HG02763 (cell line): ENCODE results near the gene UNC5C.
"Not testable (repeated sequence)": the region's sequence is repeated elsewhere in the genome, so short reads cannot be mapped to it uniquely, and the experiment has no call there.

Experiments used
- ATAC-seq: cut with Tn5 transposase; IDR thresholded peaks from one replicate; pipeline ENCODE4 v1.9.1; 2021; ENCODE audit warnings: mild to moderate bottlenecking, moderate library complexity; ENCODE audit not compliant: unreplicated experiment

UNC5C gene

GRCh38 chr4:95188701-95189370 lies 359.9 kb downstream of the UNC5C start:
- ATAC-seq, result no peak

DNA sequence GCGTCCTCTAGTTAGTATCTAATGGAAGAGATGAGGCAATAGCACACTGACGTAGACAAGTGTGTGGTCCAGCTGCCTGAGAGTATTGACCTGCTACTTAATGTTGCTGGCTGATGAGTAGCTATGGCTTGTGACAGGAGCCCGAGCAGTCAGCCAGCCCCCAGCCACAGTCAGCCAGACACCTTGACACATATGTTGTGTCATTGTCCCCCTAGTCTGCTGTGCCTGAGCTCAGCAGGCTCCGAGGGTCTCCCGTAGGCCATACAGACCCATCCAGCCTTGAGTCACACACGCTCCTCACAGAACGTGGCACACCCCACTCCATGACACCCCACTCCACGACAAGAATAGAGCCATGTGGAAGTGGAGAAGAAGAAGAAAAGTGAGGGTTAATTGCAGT lies 362.1 kb downstream of the UNC5C start:
- ATAC-seq, result no peak

GRCh38 chr4:95183656-95184408 lies 364.9 kb downstream of the UNC5C start:
- ATAC-seq, result no peak

DNA sequence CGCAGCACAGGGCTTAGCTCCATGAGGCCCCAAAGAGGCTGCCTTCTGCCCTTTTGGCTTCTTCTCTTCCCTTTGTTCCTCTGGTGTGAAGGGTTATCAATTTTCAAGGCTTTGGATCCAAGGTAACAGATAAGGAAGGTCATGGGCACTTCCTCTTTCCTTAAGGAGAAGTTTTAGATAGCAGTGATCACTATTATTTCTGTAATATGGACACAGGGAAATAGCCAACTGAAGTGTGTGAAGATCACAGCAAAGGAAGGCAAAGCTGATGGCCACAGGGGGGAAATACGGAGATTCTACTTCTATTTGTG lies 366.8 kb downstream of the UNC5C start:
- no peak for ATAC-seq

DNA sequence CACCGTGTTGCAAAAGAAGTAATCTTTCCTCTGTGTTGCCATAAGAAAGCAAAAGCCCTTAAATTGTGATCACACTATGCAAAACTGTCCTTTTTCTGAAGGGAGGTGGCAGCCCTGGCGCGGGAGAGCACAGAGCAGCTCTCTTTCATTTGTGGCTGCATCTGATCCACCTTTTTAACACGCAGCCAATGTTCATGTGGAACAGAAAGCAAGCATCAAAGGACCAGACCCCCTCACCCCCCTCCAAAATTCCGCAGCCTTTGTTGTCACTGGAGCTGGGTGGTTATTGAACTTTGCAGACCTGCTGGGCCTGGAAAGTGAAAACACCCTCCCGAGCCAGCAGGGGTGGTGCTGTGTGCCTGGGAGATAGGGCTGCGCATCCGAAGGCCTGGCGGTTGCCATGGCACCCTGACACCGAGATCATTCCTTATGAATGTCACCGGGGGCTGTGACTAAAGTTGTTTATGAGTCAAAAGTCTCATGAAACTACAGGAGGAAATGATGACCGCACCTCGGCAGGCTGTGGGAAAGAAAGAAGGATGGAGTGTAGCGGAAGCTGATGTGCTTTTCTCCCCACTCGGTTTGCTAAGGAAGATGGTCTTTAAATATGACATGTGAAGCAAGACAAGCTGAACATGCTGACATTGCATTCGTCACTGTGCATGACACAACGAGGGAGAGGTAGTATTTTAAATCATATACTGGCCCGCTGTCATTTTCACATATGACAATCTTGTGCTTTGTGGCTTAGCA lies 367.4 kb downstream of the UNC5C start:
- no peak for ATAC-seq

- no peak for ATAC-seq
Observed at GRCh38 chr4:95180531-95181242, 368.1 kb downstream of the UNC5C start.

DNA sequence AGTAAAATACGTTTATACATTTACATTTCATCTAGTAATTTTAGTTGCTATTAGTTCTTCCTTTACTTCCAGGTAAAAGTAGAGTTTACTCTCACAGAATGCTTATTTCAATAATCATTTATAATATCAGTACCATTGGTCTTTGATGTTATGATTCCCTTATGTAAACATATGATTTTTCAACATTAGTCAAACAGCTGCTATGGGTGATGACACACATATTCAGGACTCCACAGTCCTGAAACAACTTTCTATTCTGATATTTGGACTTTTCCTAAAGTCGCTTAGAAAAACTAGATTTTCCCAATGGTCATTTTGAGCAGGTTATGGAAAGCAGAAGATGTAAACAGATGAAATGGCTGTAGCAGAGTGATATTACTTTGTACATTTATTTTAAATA lies 369.8 kb downstream of the UNC5C start:
- ATAC-seq, result no peak

DNA sequence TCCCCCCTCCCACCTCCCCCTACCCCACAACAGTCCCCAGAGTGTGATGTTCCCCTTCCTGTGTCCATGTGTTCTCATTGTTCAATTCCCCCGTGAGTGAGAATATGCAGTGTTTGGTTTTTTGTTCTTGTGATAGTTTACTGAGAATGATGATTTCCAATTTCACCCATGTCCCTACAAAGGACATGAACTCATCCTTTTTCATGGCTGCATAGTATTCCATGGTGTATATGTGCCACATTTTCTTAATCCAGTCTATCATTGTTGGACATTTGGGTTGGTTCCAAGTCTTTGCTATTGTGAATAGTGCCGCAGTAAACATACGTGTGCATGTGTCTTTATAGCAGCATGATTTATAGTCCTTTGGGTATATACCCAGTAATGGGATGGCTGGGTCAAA lies 377.4 kb downstream of the UNC5C start:
- ATAC-seq, result not testable (repeated sequence)

DNA sequence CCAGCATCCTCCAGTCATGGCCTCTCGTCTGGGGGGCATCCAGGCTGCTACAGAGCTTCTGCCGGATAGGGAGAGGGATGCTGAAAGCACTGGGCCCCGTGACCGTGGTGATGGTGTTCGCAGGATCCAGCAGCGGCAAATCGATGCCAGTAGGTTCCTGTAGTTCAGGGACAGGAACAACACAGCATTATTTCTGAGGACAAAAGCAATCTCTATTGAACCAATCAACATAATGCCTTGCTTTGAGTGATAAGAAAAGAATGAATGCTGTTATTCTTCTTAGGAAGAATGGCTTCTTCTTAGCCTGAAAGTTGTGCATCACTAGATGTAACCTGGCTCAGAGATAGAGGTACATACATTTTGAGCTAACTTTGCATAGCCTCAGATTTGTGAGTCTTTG lies 378.6 kb downstream of the UNC5C start:
- ATAC-seq, result no peak

- no peak for ATAC-seq
Observed at GRCh38 chr4:95167805-95168204, 381.0 kb downstream of the UNC5C start.

DNA sequence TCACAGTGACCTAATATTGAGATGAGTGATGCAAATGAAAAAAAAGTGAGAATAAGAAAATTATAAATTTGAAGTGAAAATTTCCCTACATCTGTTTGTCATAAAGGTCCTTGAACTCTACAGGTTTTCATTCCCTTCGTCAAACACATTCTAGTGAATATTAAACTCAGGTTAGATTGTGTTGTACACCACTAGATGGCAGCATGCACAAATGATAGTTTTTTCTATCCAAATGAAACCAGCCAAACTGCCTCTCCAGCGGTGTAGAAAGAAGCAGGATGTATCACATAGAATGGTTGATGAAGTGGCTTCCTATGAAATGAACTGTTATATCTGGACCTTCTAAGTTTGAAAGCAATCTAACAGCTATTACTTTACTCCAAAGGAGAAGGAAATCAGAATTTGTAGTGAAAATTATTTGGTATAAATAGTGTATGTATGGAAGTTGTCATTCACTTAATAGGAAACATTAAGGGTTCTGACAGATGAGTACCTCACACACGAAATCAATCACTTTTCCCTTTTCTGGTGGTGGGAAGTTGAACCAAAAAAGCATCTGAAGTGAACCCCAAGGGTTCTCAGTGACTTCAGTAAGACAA lies 382.7 kb downstream of the UNC5C start:
- peak; percentile 81 for ATAC-seq

DNA sequence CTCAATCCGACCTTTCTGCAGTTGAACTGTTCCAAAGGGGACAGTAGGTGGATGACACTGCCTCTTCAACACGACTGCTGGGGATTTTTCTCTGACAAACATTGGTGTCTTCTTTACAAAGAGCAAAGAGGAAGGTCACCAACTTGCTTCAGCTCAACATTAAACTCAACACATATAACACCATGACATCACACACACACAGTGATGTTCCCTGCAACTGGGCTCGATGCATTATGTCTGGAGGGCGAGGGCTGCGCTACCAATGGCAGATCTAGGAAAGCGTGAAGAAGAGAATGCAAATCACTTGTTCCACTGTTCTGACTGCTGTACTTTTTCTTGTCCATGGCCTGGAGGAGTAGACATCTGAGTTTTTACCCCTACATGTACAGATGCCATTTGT lies 385.9 kb downstream of the UNC5C start:
- ATAC-seq, result no peak

DNA sequence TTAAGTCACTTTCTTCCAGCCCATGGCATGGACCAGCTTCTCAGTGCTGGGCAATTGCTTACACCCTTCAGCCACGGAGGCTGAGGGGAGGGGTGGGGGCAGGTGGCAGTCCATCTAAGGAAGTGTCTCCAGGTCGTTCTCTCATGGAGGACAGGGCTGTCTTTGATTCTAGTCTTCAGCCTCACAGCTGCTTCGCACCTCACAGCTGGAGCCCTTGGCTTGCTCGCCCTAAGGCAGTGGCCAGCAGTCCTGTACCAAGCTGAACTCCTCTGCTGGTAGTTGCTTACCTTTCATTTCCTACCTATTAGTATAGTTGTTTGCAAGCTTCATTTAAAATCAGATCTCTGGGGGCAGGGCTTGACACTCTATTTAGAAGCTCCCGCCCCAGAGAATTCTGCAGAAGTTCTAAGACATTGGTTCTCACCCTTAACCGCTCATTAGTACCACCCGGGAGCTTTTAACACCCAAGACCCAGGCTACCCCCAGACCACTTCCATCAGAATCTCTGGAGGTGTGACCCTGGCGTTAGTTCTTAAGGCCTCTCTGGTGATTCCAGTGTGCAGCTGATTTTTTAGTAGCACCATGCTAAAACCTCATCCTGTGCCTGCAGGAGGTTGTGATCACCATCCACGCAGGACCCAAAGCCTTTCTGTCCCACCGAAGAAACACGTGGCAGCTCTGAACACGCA lies 386.8 kb downstream of the UNC5C start:
- no peak for ATAC-seq

GRCh38 chr4:95159384-95159783 lies 389.4 kb downstream of the UNC5C start:
- no peak for ATAC-seq

- ATAC-seq, result no peak
Observed at GRCh38 chr4:95158626-95159025, 390.1 kb downstream of the UNC5C start.

DNA sequence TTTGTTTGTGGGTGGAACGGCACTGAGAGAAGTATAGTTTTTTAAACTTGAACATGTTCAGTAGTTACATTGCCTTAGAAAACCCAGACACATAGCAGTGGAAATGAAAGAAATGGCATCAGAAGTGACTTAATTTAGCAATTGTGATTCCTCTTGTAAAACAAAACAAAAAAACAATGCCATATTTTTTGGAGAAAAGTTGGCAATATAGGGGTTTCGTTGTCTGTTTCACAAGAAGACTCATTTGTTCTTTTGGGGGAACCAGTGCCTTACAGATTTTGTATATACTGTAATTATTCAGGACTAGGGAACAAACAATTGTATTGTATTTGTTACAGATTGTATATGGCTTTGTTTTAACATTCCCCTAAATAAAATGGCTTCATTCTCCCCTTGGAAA lies 390.7 kb downstream of the UNC5C start:
- no peak for ATAC-seq

GRCh38 chr4:95157596-95157995 lies 391.2 kb downstream of the UNC5C start:
- no peak for ATAC-seq

DNA sequence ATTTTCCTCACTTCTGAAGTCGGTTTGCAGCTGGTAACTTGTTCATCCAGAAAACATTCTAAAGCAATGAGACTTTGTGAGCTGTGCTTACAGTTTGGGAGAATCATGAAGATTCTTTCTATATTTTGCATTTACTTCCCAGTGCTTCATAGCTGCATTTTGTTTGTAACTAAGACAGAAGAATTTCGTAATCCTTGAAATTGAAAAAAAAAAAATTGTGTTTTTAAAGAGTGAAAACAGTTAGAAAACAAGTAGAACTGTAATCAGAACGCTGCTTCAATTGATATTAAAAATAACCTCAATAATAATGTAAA lies 392.4 kb downstream of the UNC5C start:
- no peak for ATAC-seq

DNA sequence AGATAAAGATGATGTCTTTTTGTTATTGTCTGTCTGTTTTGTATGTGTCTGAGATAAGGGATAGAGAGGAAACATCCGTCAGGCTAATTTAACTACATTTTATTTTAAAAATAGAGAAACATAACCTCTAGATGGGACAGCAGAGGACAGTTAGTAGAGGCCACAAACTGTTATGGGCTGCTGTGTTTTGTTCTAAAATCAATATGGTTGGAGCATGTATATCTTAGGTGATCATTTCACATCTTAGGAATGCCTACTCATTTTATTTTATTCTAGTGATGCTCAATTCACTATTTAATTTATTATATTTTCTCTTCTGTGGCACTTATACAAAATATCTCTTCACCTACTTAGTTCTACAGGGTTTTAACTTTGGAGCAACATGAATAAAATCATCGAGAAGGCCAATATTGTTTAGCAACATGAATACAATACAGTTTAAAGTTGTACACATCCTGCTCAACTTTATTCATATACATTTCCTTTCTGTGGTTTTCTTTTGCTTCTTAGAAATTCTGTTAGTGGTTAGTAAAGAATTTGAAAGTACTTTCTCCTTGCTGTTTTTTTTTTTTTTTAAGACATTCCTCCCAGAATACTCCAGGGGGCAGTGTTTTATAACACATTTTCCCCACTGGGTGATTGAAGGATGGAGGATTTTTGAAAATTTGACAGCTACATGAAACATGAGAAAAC lies 392.9 kb downstream of the UNC5C start:
- ATAC-seq, result no peak

DNA sequence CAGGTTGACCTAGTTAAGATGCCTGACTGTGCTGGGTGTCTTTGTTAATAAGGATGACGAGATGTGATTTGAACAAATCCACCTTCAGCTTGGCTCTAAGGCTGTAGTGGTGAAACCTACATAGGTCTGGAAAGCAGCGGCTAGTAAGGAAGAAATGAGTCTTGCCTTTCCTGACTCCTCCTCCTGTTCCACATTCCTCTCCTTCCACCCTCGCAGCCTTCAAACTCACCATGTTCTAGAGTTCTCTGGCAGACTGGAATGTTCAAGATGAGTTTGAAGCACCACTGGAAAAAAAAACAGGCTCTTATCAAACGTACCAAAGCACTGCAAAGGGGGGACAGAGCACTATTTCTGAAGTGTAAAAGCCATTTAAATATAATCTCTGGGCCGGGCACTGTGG lies 395.6 kb downstream of the UNC5C start:
- ATAC-seq, result no peak
